ENCODE results near the gene DGCR6L.
A peak's percentile ranks its signal among the peaks of the same experiment; 100 is the strongest.
"Not testable (repeated sequence)": the region's sequence is repeated elsewhere in the genome, so short reads cannot be mapped to it uniquely, and the experiment has no call there.

DGCR6L gene

GRCh38 chr22:20357967-20358366, 38.1 kb upstream of the DGCR6L start:
- not testable (repeated sequence) for H3K36me3 ChIP-seq (ENCODE audit: control insufficient read depth in 5 of 5, insufficient read depth in 5 of 5, low read length in 5 of 5); H3K4me1 ChIP-seq (ENCODE audit: control insufficient read depth in 5 of 5, insufficient read depth in 5 of 5, low read length in 5 of 5); H3K27ac ChIP-seq (ENCODE audit: low read depth, low read length); H3K9me3 ChIP-seq (ENCODE audit: control insufficient read depth in 5 of 5, low read length in 5 of 5); H3K27me3 ChIP-seq (ENCODE audit: control insufficient read depth in 5 of 5, insufficient read depth in 4 of 5, low read length in 5 of 5); H3K4me3 ChIP-seq (ENCODE audit: low read depth in 1 of 5, low read length in 5 of 5); H3K9ac ChIP-seq (ENCODE audit: low read length in 5 of 5)

- H3K27me3 ChIP-seq (ENCODE audit: control insufficient read depth in 5 of 5, insufficient read depth in 4 of 5, low read length in 5 of 5); H3K4me3 ChIP-seq (ENCODE audit: low read depth in 1 of 5, low read length in 5 of 5); H3K36me3 ChIP-seq (ENCODE audit: control insufficient read depth in 5 of 5, insufficient read depth in 5 of 5, low read length in 5 of 5); H3K9ac ChIP-seq (ENCODE audit: low read length in 5 of 5); H3K9me3 ChIP-seq (ENCODE audit: control insufficient read depth in 5 of 5, low read length in 5 of 5); H3K27ac ChIP-seq (ENCODE audit: low read depth, low read length); H3K4me1 ChIP-seq (ENCODE audit: control insufficient read depth in 5 of 5, insufficient read depth in 5 of 5, low read length in 5 of 5): not testable (repeated sequence)
Observed at GRCh38 chr22:20356906-20357305, 37.0 kb upstream of the DGCR6L start.

GRCh38 chr22:20355939-20356636, 36.2 kb upstream of the DGCR6L start:
- not testable (repeated sequence) for H3K4me1 ChIP-seq (ENCODE audit: control insufficient read depth in 5 of 5, insufficient read depth in 5 of 5, low read length in 5 of 5); H3K9me3 ChIP-seq (ENCODE audit: control insufficient read depth in 5 of 5, low read length in 5 of 5); H3K4me3 ChIP-seq (ENCODE audit: low read depth in 1 of 5, low read length in 5 of 5); H3K9ac ChIP-seq (ENCODE audit: low read length in 5 of 5); H3K27ac ChIP-seq (ENCODE audit: low read depth, low read length); H3K36me3 ChIP-seq (ENCODE audit: control insufficient read depth in 5 of 5, insufficient read depth in 5 of 5, low read length in 5 of 5); H3K27me3 ChIP-seq (ENCODE audit: control insufficient read depth in 5 of 5, insufficient read depth in 4 of 5, low read length in 5 of 5)

- H3K27me3 ChIP-seq (ENCODE audit: control insufficient read depth in 5 of 5, insufficient read depth in 4 of 5, low read length in 5 of 5): no peaks in the 10 kb centered on the region
- no peaks in the 10 kb centered on the region for H3K4me1 ChIP-seq (ENCODE audit: control insufficient read depth in 5 of 5, insufficient read depth in 5 of 5, low read length in 5 of 5)
- no peak overlapping the region for H3K9ac ChIP-seq (ENCODE audit: low read length in 5 of 5)
- H3K4me3 ChIP-seq (ENCODE audit: low read depth in 1 of 5, low read length in 5 of 5): no peak overlapping the region
- no peaks in the 10 kb centered on the region for H3K9me3 ChIP-seq (ENCODE audit: control insufficient read depth in 5 of 5, low read length in 5 of 5)
- H3K36me3 ChIP-seq (ENCODE audit: control insufficient read depth in 5 of 5, insufficient read depth in 5 of 5, low read length in 5 of 5): no peaks in the 10 kb centered on the region
- no peak overlapping the region for H3K27ac ChIP-seq (ENCODE audit: low read depth, low read length)
Observed at GRCh38 chr22:20354238-20354975, 34.5 kb upstream of the DGCR6L start.

- not testable (repeated sequence) for H3K27me3 ChIP-seq (ENCODE audit: control insufficient read depth in 5 of 5, insufficient read depth in 4 of 5, low read length in 5 of 5); H3K36me3 ChIP-seq (ENCODE audit: control insufficient read depth in 5 of 5, insufficient read depth in 5 of 5, low read length in 5 of 5); H3K9ac ChIP-seq (ENCODE audit: low read length in 5 of 5); H3K4me1 ChIP-seq (ENCODE audit: control insufficient read depth in 5 of 5, insufficient read depth in 5 of 5, low read length in 5 of 5); H3K4me3 ChIP-seq (ENCODE audit: low read depth in 1 of 5, low read length in 5 of 5); H3K9me3 ChIP-seq (ENCODE audit: control insufficient read depth in 5 of 5, low read length in 5 of 5); H3K27ac ChIP-seq (ENCODE audit: low read depth, low read length)
Observed at GRCh38 chr22:20352536-20352935, 32.7 kb upstream of the DGCR6L start.

GRCh38 chr22:20346553-20346952, 26.7 kb upstream of the DGCR6L start:
- not testable (repeated sequence) for H3K27ac ChIP-seq (ENCODE audit: low read depth, low read length); H3K9ac ChIP-seq (ENCODE audit: low read length in 5 of 5); H3K27me3 ChIP-seq (ENCODE audit: control insufficient read depth in 5 of 5, insufficient read depth in 4 of 5, low read length in 5 of 5); H3K4me3 ChIP-seq (ENCODE audit: low read depth in 1 of 5, low read length in 5 of 5); H3K9me3 ChIP-seq (ENCODE audit: control insufficient read depth in 5 of 5, low read length in 5 of 5); H3K4me1 ChIP-seq (ENCODE audit: control insufficient read depth in 5 of 5, insufficient read depth in 5 of 5, low read length in 5 of 5); H3K36me3 ChIP-seq (ENCODE audit: control insufficient read depth in 5 of 5, insufficient read depth in 5 of 5, low read length in 5 of 5)

GRCh38 chr22:20338291-20338690, 18.4 kb upstream of the DGCR6L start:
- H3K27me3 ChIP-seq (ENCODE audit: control insufficient read depth in 5 of 5, insufficient read depth in 4 of 5, low read length in 5 of 5); H3K4me3 ChIP-seq (ENCODE audit: low read depth in 1 of 5, low read length in 5 of 5); H3K27ac ChIP-seq (ENCODE audit: low read depth, low read length); H3K4me1 ChIP-seq (ENCODE audit: control insufficient read depth in 5 of 5, insufficient read depth in 5 of 5, low read length in 5 of 5); H3K36me3 ChIP-seq (ENCODE audit: control insufficient read depth in 5 of 5, insufficient read depth in 5 of 5, low read length in 5 of 5); H3K9me3 ChIP-seq (ENCODE audit: control insufficient read depth in 5 of 5, low read length in 5 of 5): not testable (repeated sequence)
- H3K9ac ChIP-seq (ENCODE audit: low read length in 5 of 5): peak overlapping the region in 1 of 5 donors; percentile 70

GRCh38 chr22:20337807-20338206, 17.9 kb upstream of the DGCR6L start:
- H3K9me3 ChIP-seq (ENCODE audit: control insufficient read depth in 5 of 5, low read length in 5 of 5); H3K36me3 ChIP-seq (ENCODE audit: control insufficient read depth in 5 of 5, insufficient read depth in 5 of 5, low read length in 5 of 5); H3K27me3 ChIP-seq (ENCODE audit: control insufficient read depth in 5 of 5, insufficient read depth in 4 of 5, low read length in 5 of 5); H3K27ac ChIP-seq (ENCODE audit: low read depth, low read length); H3K9ac ChIP-seq (ENCODE audit: low read length in 5 of 5); H3K4me3 ChIP-seq (ENCODE audit: low read depth in 1 of 5, low read length in 5 of 5); H3K4me1 ChIP-seq (ENCODE audit: control insufficient read depth in 5 of 5, insufficient read depth in 5 of 5, low read length in 5 of 5): not testable (repeated sequence)

GRCh38 chr22:20336561-20336960, 16.7 kb upstream of the DGCR6L start:
- H3K9me3 ChIP-seq (ENCODE audit: control insufficient read depth in 5 of 5, low read length in 5 of 5); H3K4me1 ChIP-seq (ENCODE audit: control insufficient read depth in 5 of 5, insufficient read depth in 5 of 5, low read length in 5 of 5); H3K4me3 ChIP-seq (ENCODE audit: low read depth in 1 of 5, low read length in 5 of 5); H3K36me3 ChIP-seq (ENCODE audit: control insufficient read depth in 5 of 5, insufficient read depth in 5 of 5, low read length in 5 of 5); H3K27me3 ChIP-seq (ENCODE audit: control insufficient read depth in 5 of 5, insufficient read depth in 4 of 5, low read length in 5 of 5); H3K9ac ChIP-seq (ENCODE audit: low read length in 5 of 5); H3K27ac ChIP-seq (ENCODE audit: low read depth, low read length): not testable (repeated sequence)

GRCh38 chr22:20328569-20328930, 8.7 kb upstream of the DGCR6L start:
- H3K9ac ChIP-seq (ENCODE audit: low read length in 5 of 5); H3K27ac ChIP-seq (ENCODE audit: low read depth, low read length); H3K9me3 ChIP-seq (ENCODE audit: control insufficient read depth in 5 of 5, low read length in 5 of 5); H3K4me1 ChIP-seq (ENCODE audit: control insufficient read depth in 5 of 5, insufficient read depth in 5 of 5, low read length in 5 of 5); H3K4me3 ChIP-seq (ENCODE audit: low read depth in 1 of 5, low read length in 5 of 5); H3K36me3 ChIP-seq (ENCODE audit: control insufficient read depth in 5 of 5, insufficient read depth in 5 of 5, low read length in 5 of 5); H3K27me3 ChIP-seq (ENCODE audit: control insufficient read depth in 5 of 5, insufficient read depth in 4 of 5, low read length in 5 of 5): not testable (repeated sequence)
